H1 (cell line): ENCODE data around the gene STAMBPL1. TPM values are rescaled to one million over a fixed set of nuclear protein-coding genes. Genes with fewer than 3 reads are reported as not detected.

ENCODE experiments used
- polyA plus RNA-seq, 7 experiments: library from polyadenylated mRNA; depleted of rRNA in 3 of 7; stranded (reverse) in 5 of 7; unstranded in 2 of 7; fragments of >200 nt in 5 of 7; fragments of 200-250 nt in 2 of 7; gene quantifications; 1 replicate in 5 of 7; 2 replicates in 1 of 7; 4 replicates in 1 of 7; pipeline versions ENCODE4 v1.2.1 to v1.2.3, GENCODE V29; 2011 to 2013; ENCODE audit warnings: missing spikeins in 2 of 7, mixed read lengths in 2 of 7
- total RNA-seq: library from RNA; stranded (reverse); fragmentation: NEBNext Ultra II Directional; extraction: Animal tissue kit (Norgen Biotek cat#: 25700); gene quantifications from 2 replicates; pipeline ENCODE4 v1.2.1, GENCODE V29; 2021
- TF ChIP-seq, protein P1 (sequence below), 3 experiments: IDR thresholded peaks; 1 replicate in 2 of 3; 2 replicates in 1 of 3; pipeline versions ENCODE4 v1.5.1 to v1.6.1; 2011; ENCODE audit warnings: low read length in 3 of 3, mild to moderate bottlenecking in 3 of 3, inconsistent platforms in 2 of 3, low read depth in 1 of 3, moderate library complexity in 1 of 3; ENCODE audit not compliant: insufficient read depth in 1 of 3; ENCODE audit errors: control extremely low read depth in 1 of 3

The STAMBPL1 gene
- total and polyA plus RNA-seq, 2 of the 8 experiments (the other 6 are each of a cell fraction or from before 2014, with no cell fraction given): 5.5 TPM

DNA sequence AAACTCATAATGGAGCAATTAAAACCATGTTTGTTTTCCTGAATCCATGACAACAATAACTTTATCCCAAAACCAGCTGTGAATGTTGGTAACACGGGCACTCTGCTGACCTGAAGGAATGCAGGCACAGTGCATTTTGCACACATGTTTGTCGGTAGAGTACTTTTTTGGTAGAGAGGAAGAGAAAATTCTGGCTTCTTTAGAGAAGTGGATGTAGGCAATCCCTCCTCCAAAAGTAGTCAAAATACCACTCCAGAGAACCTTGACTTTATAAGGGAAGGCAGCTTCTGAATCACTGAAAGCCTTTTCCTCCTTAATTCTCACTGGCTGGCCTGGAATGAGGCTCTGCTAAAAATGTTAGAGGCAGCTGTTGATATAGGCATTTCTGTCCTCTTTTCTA lies 88.3 kb downstream of the STAMBPL1 start (continued):
- TF ChIP-seq, protein P1, sequence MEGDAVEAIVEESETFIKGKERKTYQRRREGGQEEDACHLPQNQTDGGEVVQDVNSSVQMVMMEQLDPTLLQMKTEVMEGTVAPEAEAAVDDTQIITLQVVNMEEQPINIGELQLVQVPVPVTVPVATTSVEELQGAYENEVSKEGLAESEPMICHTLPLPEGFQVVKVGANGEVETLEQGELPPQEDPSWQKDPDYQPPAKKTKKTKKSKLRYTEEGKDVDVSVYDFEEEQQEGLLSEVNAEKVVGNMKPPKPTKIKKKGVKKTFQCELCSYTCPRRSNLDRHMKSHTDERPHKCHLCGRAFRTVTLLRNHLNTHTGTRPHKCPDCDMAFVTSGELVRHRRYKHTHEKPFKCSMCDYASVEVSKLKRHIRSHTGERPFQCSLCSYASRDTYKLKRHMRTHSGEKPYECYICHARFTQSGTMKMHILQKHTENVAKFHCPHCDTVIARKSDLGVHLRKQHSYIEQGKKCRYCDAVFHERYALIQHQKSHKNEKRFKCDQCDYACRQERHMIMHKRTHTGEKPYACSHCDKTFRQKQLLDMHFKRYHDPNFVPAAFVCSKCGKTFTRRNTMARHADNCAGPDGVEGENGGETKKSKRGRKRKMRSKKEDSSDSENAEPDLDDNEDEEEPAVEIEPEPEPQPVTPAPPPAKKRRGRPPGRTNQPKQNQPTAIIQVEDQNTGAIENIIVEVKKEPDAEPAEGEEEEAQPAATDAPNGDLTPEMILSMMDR (IDR thresholded peaks at IDR 0.05; ENCODE audit: control extremely low read depth in 1 of 3, insufficient read depth in 1 of 3, low read depth in 1 of 3, low read length in 3 of 3): no peak
- TF ChIP-seq, all 59 proteins: peak for 0
